Thymus (tissue), 11 donors: ENCODE data around the gene AFAP1. TPM values are rescaled to one million over a fixed set of nuclear protein-coding genes. Genes with fewer than 3 reads are reported as not detected.

Experiments used
- DNase-seq, 9 donors: peaks; one replicate each; pipeline ENCODE4 v3.0.0-alpha.2; 2013; ENCODE audit warnings: low spot score in 9 of 9, low read depth in 6 of 9, missing footprints in 1 of 9
- H3K27ac ChIP-seq, 2 donors: one replicate each; pipeline ENCODE4 v1.5.1; 2013; ENCODE audit warnings: control low read depth in 1 of 2, low read depth in 1 of 2, low read length in 1 of 2, mild to moderate bottlenecking in 1 of 2, moderate library complexity in 1 of 2
- H3K27me3 ChIP-seq, 2 donors: one replicate each; pipeline ENCODE4 v1.5.1; 2013; ENCODE audit warnings: low read length in 1 of 2; ENCODE audit not compliant: control insufficient read depth in 2 of 2, insufficient read depth in 1 of 2
- H3K36me3 ChIP-seq, 2 donors: one replicate each; pipeline ENCODE4 v1.5.1; 2013; ENCODE audit warnings: low read length in 1 of 2, mild to moderate bottlenecking in 1 of 2, moderate library complexity in 1 of 2; ENCODE audit not compliant: control insufficient read depth in 2 of 2, insufficient read depth in 2 of 2
- H3K4me1 ChIP-seq, 2 donors: one replicate each; pipeline ENCODE4 v1.5.1; 2013; ENCODE audit warnings: low read length in 2 of 2; ENCODE audit not compliant: control insufficient read depth in 2 of 2, insufficient read depth in 2 of 2
- H3K4me3 ChIP-seq, 2 donors: one replicate each; pipeline ENCODE4 v1.5.1; 2013; ENCODE audit warnings: low read length in 2 of 2, control low read depth in 1 of 2, mild to moderate bottlenecking in 1 of 2
- H3K9me3 ChIP-seq, 2 donors: one replicate each; pipeline ENCODE4 v1.5.1; 2013; ENCODE audit warnings: low read length in 1 of 2, mild to moderate bottlenecking in 1 of 2; ENCODE audit not compliant: control insufficient read depth in 2 of 2, insufficient read depth in 1 of 2
- WGBS: extraction: QIAGEN DNeasy Blood & Tissue Kit; methylation state at CpG from one replicate; pipeline ENCODE4 v1.1.7; 2013; 5-methylcytosine and 5-hydroxymethylcytosine counted together
- polyA plus RNA-seq: library from polyadenylated mRNA; stranded (reverse); fragments of 200-250 nt; gene quantifications from one replicate; pipeline ENCODE4 v1.2.3, GENCODE V29; 2013
- total RNA-seq: library from RNA; stranded (reverse); fragments of 120-200 nt; gene quantifications from one replicate; pipeline ENCODE4 v1.2.4, GENCODE V29; 2013
- donor health status: healthy.

AFAP1 gene
- total and polyA plus RNA-seq, 2 donors, result 3.2 to 4.5 TPM

GRCh38 chr4:7726665-7727413, 212.8 kb downstream of the AFAP1 start:
- H3K4me3 ChIP-seq, result no peak overlapping the region
- 86% methylated on average over 22 of the region's 22 CpGs for WGBS
- H3K27me3 ChIP-seq, result peaks cover 0 to 8% of the 10 kb centered on the region in 2 donors
- no peaks in the 10 kb centered on the region for H3K9me3 ChIP-seq
- H3K4me1 ChIP-seq, result no peaks in the 10 kb centered on the region
- no peak overlapping the region for H3K27ac ChIP-seq
- H3K36me3 ChIP-seq, result no peaks in the 10 kb centered on the region
- no peak for DNase-seq

GRCh38 chr4:7725951-7726350, 213.7 kb downstream of the AFAP1 start:
- 91% methylated on average over 9 of the region's 9 CpGs for WGBS
- H3K4me1 ChIP-seq, result no peaks in the 10 kb centered on the region
- H3K27ac ChIP-seq, result no peak overlapping the region
- no peaks in the 10 kb centered on the region for H3K36me3 ChIP-seq
- no peak for DNase-seq
- H3K27me3 ChIP-seq, result peaks cover 0 to 8% of the 10 kb centered on the region in 2 donors
- H3K9me3 ChIP-seq, result no peaks in the 10 kb centered on the region
- no peak overlapping the region for H3K4me3 ChIP-seq

- WGBS, result 98% methylated on average over 16 of the region's 16 CpGs
These were observed 216.0 kb downstream of the AFAP1 start for GRCh38 chr4:7723625-7724024.

GRCh38 chr4:7722766-7723387, 216.8 kb downstream of the AFAP1 start:
- Histone ChIP-seq H3K4me1 (no peaks in the 10 kb centered on the region), H3K27me3 (peaks cover 0 to 20% of the 10 kb centered on the region in 2 donors), H3K36me3 (no peaks in the 10 kb centered on the region), H3K27ac (no peak overlapping the region), H3K9me3 (peaks cover 0 to 1% of the 10 kb centered on the region in 2 donors), H3K4me3 (no peak overlapping the region)
- WGBS, result 32% methylated on average over 22 of the region's 22 CpGs
- no peak for DNase-seq

More at GRCh38 chr4:7723625-7724024, 216.0 kb downstream of the AFAP1 start:
- Histone ChIP-seq H3K4me1 (no peaks in the 10 kb centered on the region), H3K27me3 (peaks cover 0 to 20% of the 10 kb centered on the region in 2 donors), H3K27ac (no peak overlapping the region), H3K36me3 (no peaks in the 10 kb centered on the region), H3K4me3 (no peak overlapping the region), H3K9me3 (peaks cover 0 to 1% of the 10 kb centered on the region in 2 donors)
- no peak for DNase-seq

- DNase-seq, result no peak
- no peak overlapping the region for H3K4me3 ChIP-seq
- 64% methylated on average over 13 of the region's 13 CpGs for WGBS
- no peak overlapping the region for H3K27ac ChIP-seq
- no peaks in the 10 kb centered on the region for H3K4me1 ChIP-seq
- no peaks in the 10 kb centered on the region for H3K36me3 ChIP-seq
- H3K27me3 ChIP-seq, result peaks cover 0 to 20% of the 10 kb centered on the region in 2 donors
- peaks cover 0 to 1% of the 10 kb centered on the region in 2 donors for H3K9me3 ChIP-seq
These were observed 217.6 kb downstream of the AFAP1 start for GRCh38 chr4:7721984-7722551.

GRCh38 chr4:7719354-7720174, 220.1 kb downstream of the AFAP1 start:
- Histone ChIP-seq H3K27ac (no peak overlapping the region), H3K4me1 (no peaks in the 10 kb centered on the region), H3K9me3 (peaks cover 0 to 1% of the 10 kb centered on the region in 2 donors), H3K27me3 (peaks cover 0 to 20% of the 10 kb centered on the region in 2 donors), H3K36me3 (no peaks in the 10 kb centered on the region), H3K4me3 (no peak overlapping the region)
- peak in 6 of 9 donors; percentile 3 to 35 (median 23) for DNase-seq
- WGBS, result 29% methylated on average over 33 of the region's 33 CpGs

- no peak for DNase-seq
- Histone ChIP-seq H3K27ac (no peak overlapping the region), H3K4me3 (no peak overlapping the region), H3K4me1 (no peaks in the 10 kb centered on the region), H3K9me3 (peaks cover 1 to 4% of the 10 kb centered on the region in 2 donors), H3K36me3 (no peaks in the 10 kb centered on the region), H3K27me3 (peaks cover 0 to 19% of the 10 kb centered on the region in 2 donors)
- 75% methylated on average over 24 of the region's 24 CpGs for WGBS
These were observed 221.6 kb downstream of the AFAP1 start for GRCh38 chr4:7717946-7718490.

GRCh38 chr4:7717161-7717560, 222.5 kb downstream of the AFAP1 start:
- WGBS, result 91% methylated on average over 11 of the region's 11 CpGs
- no peak overlapping the region for H3K27ac ChIP-seq
- peaks cover 0 to 13% of the 10 kb centered on the region in 2 donors for H3K27me3 ChIP-seq
- H3K36me3 ChIP-seq, result no peaks in the 10 kb centered on the region
- no peak overlapping the region for H3K4me3 ChIP-seq
- no peak for DNase-seq
- peaks cover 1 to 4% of the 10 kb centered on the region in 2 donors for H3K9me3 ChIP-seq
- no peaks in the 10 kb centered on the region for H3K4me1 ChIP-seq
